ENCODE results near the gene SLC25A29.
"Not testable (repeated sequence)": the region's sequence is repeated elsewhere in the genome, so short reads cannot be mapped to it uniquely, and the experiment has no call there.

The SLC25A29 gene

GRCh38 chr14:100330388-100330931 lies 24.2 kb upstream of the SLC25A29 start:
- no peak for DNase-seq

- no peak for DNase-seq
These were observed 23.7 kb upstream of the SLC25A29 start for GRCh38 chr14:100330007-100330344.

GRCh38 chr14:100329233-100330006 lies 23.2 kb upstream of the SLC25A29 start:
- no peak for DNase-seq

GRCh38 chr14:100328495-100329163 lies 22.4 kb upstream of the SLC25A29 start:
- DNase-seq, result no peak

- no peak for DNase-seq
These were observed 20.9 kb upstream of the SLC25A29 start for GRCh38 chr14:100327128-100327527.

GRCh38 chr14:100325958-100326357 lies 19.7 kb upstream of the SLC25A29 start:
- no peak for DNase-seq

- no peak for DNase-seq
These were observed 19.0 kb upstream of the SLC25A29 start for GRCh38 chr14:100325231-100325632.

- no peak for DNase-seq
These were observed 17.7 kb upstream of the SLC25A29 start for GRCh38 chr14:100323942-100324307.

GRCh38 chr14:100323121-100323941 lies 17.1 kb upstream of the SLC25A29 start, which contains the start of gene SLC25A47:
Gene SLC25A47 (plus strand): TSS chr14:100323339. CDS start chr14:100323415, 76 bp downstream.
- DNase-seq, result no peak

GRCh38 chr14:100322138-100322957 lies 16.1 kb upstream of the SLC25A29 start:
- DNase-seq, result no peak

- no peak for DNase-seq
These were observed 15.4 kb upstream of the SLC25A29 start for GRCh38 chr14:100321473-100322137.

GRCh38 chr14:100320157-100320856 lies 14.1 kb upstream of the SLC25A29 start:
- DNase-seq, result no peak

- DNase-seq, result peak in 3 of 4 experiments; percentile 40 to 67 (median 45)
These were observed 11.9 kb upstream of the SLC25A29 start for GRCh38 chr14:100317912-100318808.

- no peak for DNase-seq
These were observed 11.1 kb upstream of the SLC25A29 start for GRCh38 chr14:100317389-100317788.

- DNase-seq, result no peak
These were observed 8.5 kb upstream of the SLC25A29 start for GRCh38 chr14:100314724-100315123.

- no peak for DNase-seq
These were observed 7.4 kb upstream of the SLC25A29 start for GRCh38 chr14:100313464-100314230.

GRCh38 chr14:100312877-100313400 lies 6.7 kb upstream of the SLC25A29 start:
- no peak for DNase-seq

GRCh38 chr14:100312110-100312876 lies 6.0 kb upstream of the SLC25A29 start:
- not testable (repeated sequence) for DNase-seq

Measured in activated naive CD4-positive, alpha-beta T cell (primary cell).